Mesothelial cell of epicardium (in vitro differentiated cells): ENCODE measurements around the gene GALNT2. TPM values are rescaled to one million over a fixed set of nuclear protein-coding genes. Genes with fewer than 3 reads are reported as not detected.

Experiments used
- DNase-seq, 2 experiments: peaks; one replicate each; pipeline ENCODE4 v3.0.0; 2021; ENCODE audit warnings: low spot score in 2 of 2; ENCODE audit not compliant: unreplicated experiment in 2 of 2
- H3K27ac Mint-ChIP-seq: 2 replicates; pipeline ENCODE4 v1.8.0; 2021; ENCODE audit warnings: mixed read lengths
- H3K27me3 Mint-ChIP-seq: 2 replicates; pipeline ENCODE4 v1.8.0; 2021; ENCODE audit warnings: low read depth, mixed read lengths
- H3K36me3 Mint-ChIP-seq: 2 replicates; pipeline ENCODE4 v1.8.0; 2021; ENCODE audit warnings: mixed read lengths
- H3K4me1 Mint-ChIP-seq: 2 replicates; pipeline ENCODE4 v1.8.0; 2021; ENCODE audit warnings: mixed read lengths
- H3K4me3 Mint-ChIP-seq: 2 replicates; pipeline ENCODE4 v1.8.0; 2021; ENCODE audit warnings: mild to moderate bottlenecking, moderate library complexity, mixed read lengths
- H3K9me3 Mint-ChIP-seq: 2 replicates; pipeline ENCODE4 v1.8.0; 2021; ENCODE audit warnings: mixed read lengths
- CTCF ChIP-seq: fragments of 200-600 bp; sonication (generic); IDR thresholded peaks from one replicate; pipeline ENCODE4 v1.5.0; 2021; ENCODE audit warnings: antibody characterized with exemption; ENCODE audit not compliant: unreplicated experiment
- total RNA-seq: library from RNA; stranded (reverse); gene quantifications from 3 replicates; pipeline ENCODE4 v1.2.1, GENCODE V29; 2021

GALNT2 gene
- total RNA-seq, 1 donor from 2014 or later, result 48.3 TPM

- Mint-ChIP-seq H3K4me1 (peaks cover 23% of the 10 kb centered on the region), H3K4me3 (no peak overlapping the region), H3K9me3 (no peaks in the 10 kb centered on the region), H3K36me3 (peaks cover 22% of the 10 kb centered on the region), H3K27me3 (no peaks in the 10 kb centered on the region), H3K27ac (no peak overlapping the region)
- no peak for TF ChIP-seq CTCF
- no peak for DNase-seq
Observed at GRCh38 chr1:230249695-230250480, 182.8 kb downstream of the GALNT2 start.

GRCh38 chr1:230250666-230251065 lies 183.6 kb downstream of the GALNT2 start:
- DNase-seq, result no peak
- H3K36me3 Mint-ChIP-seq, result peaks cover 28% of the 10 kb centered on the region
- TF ChIP-seq CTCF, result no peak
- H3K27me3 Mint-ChIP-seq, result no peaks in the 10 kb centered on the region
- no peaks in the 10 kb centered on the region for H3K9me3 Mint-ChIP-seq
- H3K4me3 Mint-ChIP-seq, result no peak overlapping the region
- no peak overlapping the region for H3K27ac Mint-ChIP-seq
- peaks cover 23% of the 10 kb centered on the region for H3K4me1 Mint-ChIP-seq

- Mint-ChIP-seq H3K4me3 (no peak overlapping the region), H3K27ac (no peak overlapping the region), H3K36me3 (peaks cover 25% of the 10 kb centered on the region), H3K27me3 (no peaks in the 10 kb centered on the region), H3K9me3 (no peaks in the 10 kb centered on the region), H3K4me1 (peaks cover 23% of the 10 kb centered on the region)
- DNase-seq, result no peak
- TF ChIP-seq CTCF, result no peak
Observed at GRCh38 chr1:230251644-230252191, 184.7 kb downstream of the GALNT2 start.

GRCh38 chr1:230253150-230253549 lies 186.1 kb downstream of the GALNT2 start:
- peaks cover 29% of the 10 kb centered on the region for H3K36me3 Mint-ChIP-seq
- H3K27me3 Mint-ChIP-seq, result no peaks in the 10 kb centered on the region
- no peak overlapping the region for H3K27ac Mint-ChIP-seq
- no peak for DNase-seq
- no peaks in the 10 kb centered on the region for H3K9me3 Mint-ChIP-seq
- no peak for TF ChIP-seq CTCF
- H3K4me1 Mint-ChIP-seq, result peaks cover 19% of the 10 kb centered on the region
- no peak overlapping the region for H3K4me3 Mint-ChIP-seq

- no peak for TF ChIP-seq CTCF
- DNase-seq, result no peak
- Mint-ChIP-seq H3K27me3 (no peaks in the 10 kb centered on the region), H3K27ac (no peak overlapping the region), H3K4me3 (no peak overlapping the region), H3K4me1 (peaks cover 13% of the 10 kb centered on the region), H3K36me3 (peaks cover 33% of the 10 kb centered on the region), H3K9me3 (peaks cover 2% of the 10 kb centered on the region)
Observed at GRCh38 chr1:230254265-230254664, 187.2 kb downstream of the GALNT2 start.
